Fibroblast of the aortic adventitia (primary cell): ENCODE data around the gene HOXA11. TPM values are rescaled to one million over a fixed set of nuclear protein-coding genes. Genes with fewer than 3 reads are reported as not detected.

Source experiments
- DNase-seq: peaks from one replicate; pipeline ENCODE4 v3.0.0-alpha.2; 2010; ENCODE audit warnings: low read depth
- H3K4me3 ChIP-seq: 2 replicates; pipeline ENCODE4 v1.5.1; 2011; ENCODE audit warnings: low read depth, mild to moderate bottlenecking, control low read depth, low read length, moderate library complexity
- total RNA-seq: library from RNA; depleted of rRNA; stranded (reverse); fragments of >200 nt; gene quantifications from 2 replicates; pipeline ENCODE4 v1.2.3, GENCODE V29; 2012; ENCODE audit warnings: low replicate concordance
- TF ChIP-seq, protein P1 (sequence below): IDR thresholded peaks from 2 replicates; pipeline ENCODE4 v1.5.1; 2011; ENCODE audit warnings: mild to moderate bottlenecking, low read length, control low read depth, inconsistent platforms; ENCODE audit not compliant: insufficient read depth

Gene HOXA11
- total RNA-seq, 1 donor = not detected

DNA sequence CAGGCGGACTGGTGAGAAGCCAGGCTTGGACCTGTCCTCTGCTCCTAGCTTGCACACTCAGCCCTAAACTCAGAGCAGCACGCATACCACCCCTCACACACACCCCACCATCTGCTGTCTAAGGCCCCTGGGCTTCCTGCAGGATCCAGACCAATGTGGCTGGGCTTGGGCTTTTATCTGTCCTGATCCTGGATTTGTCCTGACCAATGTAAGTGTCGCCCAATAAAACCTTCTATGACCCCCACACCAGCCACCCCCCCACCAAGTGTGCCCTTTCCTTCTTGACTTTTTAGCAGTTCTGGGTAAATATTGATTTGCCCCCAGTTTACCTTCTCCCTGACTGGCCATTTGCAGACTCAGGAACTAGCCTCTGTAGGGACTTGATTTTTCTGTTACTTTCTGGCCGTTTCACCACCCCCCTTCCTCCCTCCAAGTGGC, 16.6 kb upstream of the HOXA11 start:
- TF ChIP-seq, protein P1, sequence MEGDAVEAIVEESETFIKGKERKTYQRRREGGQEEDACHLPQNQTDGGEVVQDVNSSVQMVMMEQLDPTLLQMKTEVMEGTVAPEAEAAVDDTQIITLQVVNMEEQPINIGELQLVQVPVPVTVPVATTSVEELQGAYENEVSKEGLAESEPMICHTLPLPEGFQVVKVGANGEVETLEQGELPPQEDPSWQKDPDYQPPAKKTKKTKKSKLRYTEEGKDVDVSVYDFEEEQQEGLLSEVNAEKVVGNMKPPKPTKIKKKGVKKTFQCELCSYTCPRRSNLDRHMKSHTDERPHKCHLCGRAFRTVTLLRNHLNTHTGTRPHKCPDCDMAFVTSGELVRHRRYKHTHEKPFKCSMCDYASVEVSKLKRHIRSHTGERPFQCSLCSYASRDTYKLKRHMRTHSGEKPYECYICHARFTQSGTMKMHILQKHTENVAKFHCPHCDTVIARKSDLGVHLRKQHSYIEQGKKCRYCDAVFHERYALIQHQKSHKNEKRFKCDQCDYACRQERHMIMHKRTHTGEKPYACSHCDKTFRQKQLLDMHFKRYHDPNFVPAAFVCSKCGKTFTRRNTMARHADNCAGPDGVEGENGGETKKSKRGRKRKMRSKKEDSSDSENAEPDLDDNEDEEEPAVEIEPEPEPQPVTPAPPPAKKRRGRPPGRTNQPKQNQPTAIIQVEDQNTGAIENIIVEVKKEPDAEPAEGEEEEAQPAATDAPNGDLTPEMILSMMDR = no peak
- H3K4me3 ChIP-seq = no peak overlapping the region
- DNase-seq = no peak

DNA sequence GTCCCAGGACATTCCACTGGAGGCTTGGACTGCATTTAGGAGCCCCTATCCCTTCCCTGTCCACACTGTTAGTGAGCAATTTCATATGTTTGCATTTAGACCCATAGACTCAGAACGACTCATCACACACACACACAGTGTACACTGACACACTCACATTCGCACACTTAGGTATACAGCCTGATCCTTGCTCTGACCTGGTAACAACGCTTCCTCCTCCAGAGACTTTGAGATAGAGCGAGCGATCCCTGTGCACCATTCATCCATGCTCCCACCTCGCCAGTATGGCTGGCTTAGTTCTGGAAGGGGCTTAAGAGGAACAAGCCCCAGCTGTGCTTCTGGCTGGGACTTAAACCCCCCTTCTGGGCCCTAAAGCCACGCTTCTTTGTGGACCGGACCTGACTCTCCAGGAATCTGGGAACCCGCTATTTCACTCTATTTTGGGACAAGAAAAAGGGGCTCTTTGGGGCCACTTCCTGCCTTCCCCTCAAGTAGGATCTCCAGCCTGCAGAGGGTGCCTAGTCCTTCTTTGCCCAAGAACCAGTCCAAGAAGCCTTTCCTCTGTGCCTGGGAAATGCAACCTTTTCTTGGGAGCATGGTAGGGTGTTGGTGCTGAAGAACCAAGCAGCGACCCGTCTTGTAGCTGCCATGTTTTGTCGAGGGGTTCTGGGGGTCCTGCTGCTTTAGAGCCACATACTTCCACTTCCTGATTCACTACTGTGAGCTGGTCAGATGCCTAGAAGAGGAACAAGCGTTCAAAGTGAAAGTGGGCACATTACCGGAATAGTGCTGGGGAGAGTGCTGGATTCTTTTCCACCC, 15.9 kb upstream of the HOXA11 start:
- H3K4me3 ChIP-seq = peak overlapping the region; percentile 22
- TF ChIP-seq, protein P1 = no peak
- DNase-seq = no peak

DNA sequence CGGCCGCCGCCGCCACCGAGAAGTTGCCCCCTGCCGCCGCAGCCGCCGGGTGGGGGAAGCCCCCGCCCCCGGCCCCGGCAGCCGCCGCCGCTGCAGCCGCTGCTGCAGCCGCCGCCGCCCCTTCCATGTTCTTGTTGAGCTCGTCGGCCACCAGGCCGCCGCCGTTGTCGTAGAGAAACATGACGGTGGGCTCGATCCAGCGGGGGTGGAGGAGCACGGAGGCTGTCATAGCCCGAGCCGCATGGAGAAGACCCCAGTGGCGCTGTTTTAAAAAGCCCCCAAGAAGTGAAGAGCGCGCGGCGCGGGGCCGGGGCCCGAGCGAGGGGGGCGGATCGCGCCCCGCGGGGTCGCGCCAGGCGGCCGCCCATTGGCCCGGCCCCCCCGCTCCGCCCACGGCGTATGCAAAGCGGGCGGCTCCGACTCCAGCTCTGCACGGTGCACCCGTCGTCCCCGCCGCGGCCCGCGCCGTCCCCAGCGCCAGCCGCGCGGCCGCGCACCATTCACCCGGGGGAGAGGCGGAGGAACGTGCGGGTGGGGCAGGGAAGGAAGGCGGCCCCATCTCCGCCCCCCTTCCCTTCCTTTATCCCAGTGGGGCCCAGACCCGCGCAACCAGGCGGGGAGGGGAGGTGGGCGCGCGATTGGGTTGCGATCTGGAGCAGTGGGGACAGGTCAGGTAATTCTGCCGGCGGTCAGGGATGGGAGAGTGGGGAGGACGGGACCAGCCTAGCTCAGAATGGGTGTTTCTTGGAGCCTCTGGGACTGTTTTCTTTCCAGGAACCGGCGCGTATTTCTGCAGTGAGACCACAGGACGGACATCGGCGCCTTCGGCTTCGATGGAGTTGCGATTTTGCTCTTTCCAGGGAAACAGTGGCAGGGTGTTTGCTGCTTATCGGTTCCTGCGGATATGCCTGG, 15.1 kb upstream of the HOXA11 start, which contains the start of gene HOXA13:
HOXA13 (minus strand) TSS at position 243 of the 912 bp plus-strand sequence; CDS start at position 229, 14 bp downstream.
- DNase-seq = no peak
- H3K4me3 ChIP-seq = peak within 1 kb of the TSS; percentile 18
- TF ChIP-seq, protein P1 = no peak

DNA sequence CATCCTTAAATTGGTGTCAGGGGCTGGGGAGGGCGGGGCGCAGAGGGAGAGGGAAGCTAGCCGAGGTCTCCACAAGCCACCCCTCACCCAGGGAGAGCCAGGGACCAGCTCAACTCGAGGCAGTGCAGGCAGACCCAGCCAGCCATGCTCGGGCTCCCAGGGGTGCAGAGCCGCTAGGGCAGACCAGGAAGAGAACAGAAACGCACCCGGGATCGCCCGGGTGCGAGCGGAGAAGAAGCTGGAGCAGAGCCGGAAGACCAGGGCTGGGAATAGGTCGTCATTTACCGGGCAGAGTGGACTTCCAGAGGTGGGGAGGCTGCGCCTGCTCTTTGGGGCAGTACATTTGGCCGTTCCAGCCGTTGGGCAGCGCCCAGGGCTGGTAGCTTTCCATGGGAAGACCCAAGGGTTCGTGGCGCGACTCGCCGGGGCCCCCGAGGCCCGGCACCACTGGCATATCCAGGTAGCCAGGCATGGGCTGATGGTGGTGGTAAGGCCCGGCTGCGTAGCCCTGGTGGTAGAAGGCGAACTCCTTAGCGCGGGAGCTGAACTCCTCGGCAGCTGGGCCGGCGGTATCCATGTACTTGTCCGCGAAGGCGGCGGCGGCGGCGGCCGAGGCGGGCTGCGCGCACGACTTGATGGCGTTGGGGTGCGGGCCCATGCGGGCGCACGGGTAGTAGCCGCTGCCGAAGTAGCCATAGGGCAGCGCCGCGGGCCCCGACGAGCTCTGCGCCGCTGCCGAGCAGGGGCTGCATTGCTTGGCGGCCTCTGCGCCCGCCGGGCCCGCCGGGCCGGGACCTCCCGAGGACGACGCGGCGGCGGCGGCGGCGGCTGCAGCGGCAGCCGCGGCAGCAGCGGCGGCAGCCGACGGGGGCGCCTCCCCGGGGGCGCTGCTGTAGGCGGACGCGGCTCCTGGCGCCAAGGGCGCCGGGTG, 14.1 kb upstream of the HOXA11 start:
- no peak for DNase-seq
- no peak overlapping the region for H3K4me3 ChIP-seq
- TF ChIP-seq, protein P1 = no peak

DNA sequence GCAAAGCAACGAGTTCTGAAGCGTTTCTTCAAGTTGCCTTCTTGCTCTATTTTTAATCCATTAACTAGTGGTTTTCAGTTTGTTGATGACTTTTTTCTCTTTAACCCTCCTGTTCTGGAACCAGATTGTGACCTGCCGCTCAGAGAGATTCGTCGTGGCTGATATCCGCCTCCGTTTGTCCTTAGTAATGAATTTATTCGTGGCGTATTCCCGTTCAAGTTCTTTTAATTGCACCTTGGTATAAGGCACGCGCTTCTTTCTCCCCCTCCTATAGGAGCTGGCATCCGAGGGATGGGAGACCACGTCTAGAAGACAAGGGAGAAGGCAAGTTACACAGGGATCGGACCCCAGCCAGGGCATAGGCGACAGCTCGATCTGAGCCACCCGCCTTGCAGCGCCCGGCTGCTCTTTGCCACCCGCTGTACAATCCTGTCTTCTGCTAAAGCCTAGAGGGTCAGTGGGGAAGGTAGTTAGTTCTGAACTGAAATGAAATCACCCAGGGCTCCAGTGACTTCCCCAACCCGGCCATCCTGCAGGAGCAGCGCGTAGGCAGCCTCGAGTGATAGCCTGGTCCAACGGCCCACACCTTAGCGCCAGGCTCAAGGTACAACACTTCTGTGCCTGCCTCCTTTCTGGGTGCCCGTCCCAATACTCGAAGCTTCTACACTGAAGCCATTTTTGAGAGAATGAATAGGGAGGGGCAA, 13.3 kb upstream of the HOXA11 start:
- no peak for DNase-seq
- TF ChIP-seq, protein P1 = no peak
- H3K4me3 ChIP-seq = no peak overlapping the region
